Chondrocyte (in vitro differentiated cells): ENCODE measurements around the gene PRICKLE2. TPM values are rescaled to one million over a fixed set of nuclear protein-coding genes. Genes with fewer than 3 reads are reported as not detected.

ENCODE experiments used
- DNase-seq: peaks from one replicate; pipeline ENCODE4 v3.0.0; 2021; ENCODE audit warnings: mixed read lengths, low spot score
- H3K27ac Mint-ChIP-seq: one replicate; pipeline ENCODE4 v1.8.0; 2021; ENCODE audit warnings: mild to moderate bottlenecking, moderate library complexity, mixed read lengths; ENCODE audit not compliant: unreplicated experiment
- H3K27me3 Mint-ChIP-seq: 2 replicates; pipeline ENCODE4 v1.8.0; 2021; ENCODE audit warnings: low read depth, mixed read lengths
- H3K36me3 Mint-ChIP-seq: 2 replicates; pipeline ENCODE4 v1.8.0; 2021; ENCODE audit warnings: low read depth, mixed read lengths
- H3K4me1 Mint-ChIP-seq: 2 replicates; pipeline ENCODE4 v1.8.0; 2021; ENCODE audit warnings: low read depth, mild to moderate bottlenecking, mixed read lengths
- H3K4me3 Mint-ChIP-seq: one replicate; pipeline ENCODE4 v1.8.0; 2021; ENCODE audit warnings: mild to moderate bottlenecking, moderate library complexity, mixed read lengths; ENCODE audit not compliant: unreplicated experiment
- H3K9me3 Mint-ChIP-seq: 2 replicates; pipeline ENCODE4 v1.8.0; 2021; ENCODE audit warnings: low read depth, mixed read lengths
- CTCF ChIP-seq: fragments of 200-600 bp; sonication (generic); IDR thresholded peaks from 2 replicates; pipeline ENCODE4 v1.5.0; 2021; ENCODE audit warnings: antibody characterized with exemption, mild to moderate bottlenecking, moderate library complexity
- total RNA-seq: library from RNA; stranded (reverse); gene quantifications from 3 replicates; pipeline ENCODE4 v1.2.1, GENCODE V29; 2021

The PRICKLE2 gene
- total RNA-seq, 1 donor from 2014 or later = 48.2 TPM

GRCh38 chr3:64187065-64187959 is 38.0 kb downstream of the PRICKLE2 start:
- no peak for DNase-seq
- no peaks in the 10 kb centered on the region for H3K27me3 Mint-ChIP-seq
- no peaks in the 10 kb centered on the region for H3K9me3 Mint-ChIP-seq
- peaks cover 84% of the 10 kb centered on the region for H3K4me1 Mint-ChIP-seq
- H3K4me3 Mint-ChIP-seq = peak overlapping the region; percentile 34
- peaks cover 5% of the 10 kb centered on the region for H3K36me3 Mint-ChIP-seq
- H3K27ac Mint-ChIP-seq = peak overlapping the region; percentile 96
- peak; percentile 41 for TF ChIP-seq CTCF

GRCh38 chr3:64186667-64187064 is 38.6 kb downstream of the PRICKLE2 start:
- Mint-ChIP-seq H3K4me1 (peaks cover 89% of the 10 kb centered on the region), H3K27ac (peak overlapping the region; percentile 96), H3K27me3 (no peaks in the 10 kb centered on the region), H3K4me3 (no peak overlapping the region), H3K9me3 (no peaks in the 10 kb centered on the region), H3K36me3 (peaks cover 8% of the 10 kb centered on the region)
- DNase-seq = no peak
- no peak for TF ChIP-seq CTCF

- no peak for DNase-seq
- peak overlapping the region; percentile 96 for H3K27ac Mint-ChIP-seq
- TF ChIP-seq CTCF = no peak
Measured at GRCh38 chr3:64185436-64185835, 39.8 kb downstream of the PRICKLE2 start.

GRCh38 chr3:64184621-64185020 is 40.6 kb downstream of the PRICKLE2 start:
- Mint-ChIP-seq H3K4me3 (no peak overlapping the region), H3K27ac (peak overlapping the region; percentile 96), H3K36me3 (peaks cover 10% of the 10 kb centered on the region), H3K9me3 (no peaks in the 10 kb centered on the region), H3K4me1 (peaks cover 76% of the 10 kb centered on the region), H3K27me3 (no peaks in the 10 kb centered on the region)
- TF ChIP-seq CTCF = no peak
- no peak for DNase-seq

More at GRCh38 chr3:64185436-64185835, 39.8 kb downstream of the PRICKLE2 start:
- Mint-ChIP-seq H3K27me3 (no peaks in the 10 kb centered on the region), H3K9me3 (no peaks in the 10 kb centered on the region), H3K4me3 (no peak overlapping the region), H3K36me3 (peaks cover 8% of the 10 kb centered on the region), H3K4me1 (peaks cover 85% of the 10 kb centered on the region)

GRCh38 chr3:64179860-64180259 is 45.4 kb downstream of the PRICKLE2 start:
- DNase-seq = no peak
- no peaks in the 10 kb centered on the region for H3K27me3 Mint-ChIP-seq
- H3K9me3 Mint-ChIP-seq = no peaks in the 10 kb centered on the region
- H3K4me1 Mint-ChIP-seq = peaks cover 57% of the 10 kb centered on the region
- H3K27ac Mint-ChIP-seq = no peak overlapping the region
- H3K4me3 Mint-ChIP-seq = no peak overlapping the region
- peaks cover 10% of the 10 kb centered on the region for H3K36me3 Mint-ChIP-seq
- no peak for TF ChIP-seq CTCF
